Skeletal muscle tissue (tissue), 4 donors: Measurements from ENCODE around the gene RPIA. TPM values are rescaled to one million over a fixed set of nuclear protein-coding genes. Genes with fewer than 3 reads are reported as not detected.

ENCODE experiments used
- H3K27ac ChIP-seq: one replicate; pipeline ENCODE4 v1.7.0; 2013; ENCODE audit warnings: mild to moderate bottlenecking, low read depth, low read length, inconsistent platforms
- H3K27me3 ChIP-seq, 3 donors: one replicate each; pipeline ENCODE4 v1.7.0; 2013; ENCODE audit warnings: low read length in 3 of 3; ENCODE audit not compliant: control insufficient read depth in 3 of 3, insufficient read depth in 3 of 3
- H3K36me3 ChIP-seq, 3 donors: one replicate each; pipeline ENCODE4 v1.7.0; 2013; ENCODE audit warnings: low read length in 3 of 3; ENCODE audit not compliant: control insufficient read depth in 3 of 3, insufficient read depth in 3 of 3
- H3K4me1 ChIP-seq, 3 donors: one replicate each; pipeline ENCODE4 v1.7.0; 2013; ENCODE audit warnings: low read length in 3 of 3, mild to moderate bottlenecking in 3 of 3; ENCODE audit not compliant: control insufficient read depth in 3 of 3, insufficient read depth in 3 of 3
- H3K4me3 ChIP-seq, 3 donors: one replicate each; pipeline ENCODE4 v1.7.0; 2013; ENCODE audit warnings: low read length in 3 of 3
- H3K9ac ChIP-seq, 3 donors: one replicate each; pipeline ENCODE4 v1.7.0; 2013; ENCODE audit warnings: low read length in 3 of 3, mild to moderate bottlenecking in 3 of 3, moderate library complexity in 2 of 3, low read depth in 1 of 3
- H3K9me3 ChIP-seq, 3 donors: one replicate each; pipeline ENCODE4 v1.7.0; 2013; ENCODE audit warnings: low read length in 3 of 3; ENCODE audit not compliant: control insufficient read depth in 3 of 3
- total RNA-seq: library from RNA; depleted of rRNA; stranded (reverse); fragments of >200 nt; gene quantifications from one replicate; pipeline ENCODE4 v1.2.3, GENCODE V29; 2014
- donor health status: Osteomylitis.

The RPIA gene
- total RNA-seq, 1 donor from 2014 or later: 11.0 TPM

DNA sequence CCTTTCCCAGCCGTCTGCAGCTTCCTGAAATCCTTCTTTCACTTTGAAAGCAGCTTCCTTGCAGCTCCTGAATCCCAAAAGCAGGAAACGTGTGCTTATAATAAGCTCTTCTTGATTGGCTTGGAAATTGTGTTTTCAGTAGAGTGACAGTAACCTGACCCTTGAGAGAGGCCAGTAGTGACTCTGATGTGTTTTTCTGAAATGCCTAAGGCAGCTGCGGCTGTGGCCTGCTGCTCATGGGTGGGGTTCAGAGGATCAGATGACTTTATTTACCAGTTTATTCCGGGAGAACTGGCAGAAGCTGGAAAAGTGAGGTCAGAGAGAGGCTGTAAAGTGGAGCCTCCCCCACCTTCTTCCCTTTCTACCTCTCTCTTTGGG lies 31.9 kb upstream of the RPIA start:
- peak overlapping the region; percentile 67 to 72 (median 71) for H3K4me3 ChIP-seq
- no peaks in the 10 kb centered on the region for H3K9me3 ChIP-seq
- H3K36me3 ChIP-seq: no peaks in the 10 kb centered on the region
- H3K9ac ChIP-seq: peak overlapping the region; percentile 68 to 76 (median 75)
- peaks cover 15 to 28% (median 19%) of the 10 kb centered on the region in 3 donors for H3K4me1 ChIP-seq
- H3K27me3 ChIP-seq: no peaks in the 10 kb centered on the region
- peak overlapping the region; percentile 96 for H3K27ac ChIP-seq

- peak overlapping the region; percentile 96 for H3K27ac ChIP-seq
- no peaks in the 10 kb centered on the region for H3K9me3 ChIP-seq
- no peaks in the 10 kb centered on the region for H3K36me3 ChIP-seq
- H3K9ac ChIP-seq: no peak overlapping the region
- peaks cover 15 to 28% (median 19%) of the 10 kb centered on the region in 3 donors for H3K4me1 ChIP-seq
- no peak overlapping the region for H3K4me3 ChIP-seq
- H3K27me3 ChIP-seq: no peaks in the 10 kb centered on the region
Observed at GRCh38 chr2:88660622-88661021, 30.9 kb upstream of the RPIA start.

GRCh38 chr2:88666576-88666975 lies 24.9 kb upstream of the RPIA start:
- Histone ChIP-seq H3K9ac (no peak overlapping the region), H3K27me3 (no peaks in the 10 kb centered on the region), H3K4me1 (peaks cover 0 to 4% (median 3%) of the 10 kb centered on the region in 3 donors), H3K4me3 (no peak overlapping the region), H3K27ac (no peak overlapping the region), H3K9me3 (no peaks in the 10 kb centered on the region), H3K36me3 (no peaks in the 10 kb centered on the region)

DNA sequence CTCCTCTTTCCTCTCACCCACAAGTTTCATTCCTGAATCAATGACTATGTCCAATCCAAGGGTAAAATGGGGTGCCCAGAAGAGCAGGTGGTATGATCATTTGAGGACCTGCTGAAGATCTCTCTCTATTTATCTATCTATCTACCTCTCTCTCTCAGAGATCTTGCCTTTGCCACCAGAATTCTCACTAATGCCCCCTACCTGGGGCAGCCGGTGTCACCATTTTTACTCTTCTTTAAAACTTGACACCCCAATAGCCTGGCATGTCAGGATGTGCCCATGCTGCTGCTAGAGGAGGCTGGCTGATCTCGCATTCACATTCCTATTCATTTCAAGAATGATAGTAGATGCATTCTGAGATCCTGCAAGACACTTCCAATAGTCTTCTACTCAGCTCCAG lies 24.3 kb upstream of the RPIA start:
- H3K36me3 ChIP-seq: no peaks in the 10 kb centered on the region
- no peak overlapping the region for H3K9ac ChIP-seq
- H3K27me3 ChIP-seq: no peaks in the 10 kb centered on the region
- H3K4me3 ChIP-seq: no peak overlapping the region
- H3K27ac ChIP-seq: no peak overlapping the region
- H3K4me1 ChIP-seq: peaks cover 0 to 4% (median 3%) of the 10 kb centered on the region in 3 donors
- H3K9me3 ChIP-seq: no peaks in the 10 kb centered on the region

DNA sequence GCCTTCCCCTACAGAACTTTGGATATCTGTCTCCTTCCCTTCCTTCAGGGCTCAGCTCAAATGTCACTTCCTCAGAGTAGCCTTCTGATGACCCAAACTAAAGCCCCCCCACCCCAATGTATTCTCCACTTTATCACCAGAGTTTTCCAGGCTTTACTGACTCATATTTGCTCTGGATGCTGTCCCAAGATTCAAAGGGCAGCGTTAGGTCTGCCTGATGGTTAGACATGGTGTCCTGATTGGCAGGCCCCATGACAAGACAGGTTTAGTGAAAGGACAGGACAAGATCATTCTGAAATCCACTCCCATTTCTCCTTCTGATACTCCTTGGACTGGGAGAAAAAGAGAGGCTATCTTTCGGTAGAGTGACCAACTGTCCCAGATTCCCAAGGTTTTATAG lies 22.6 kb upstream of the RPIA start:
- peaks cover 0 to 4% (median 3%) of the 10 kb centered on the region in 3 donors for H3K4me1 ChIP-seq
- H3K36me3 ChIP-seq: no peaks in the 10 kb centered on the region
- no peaks in the 10 kb centered on the region for H3K27me3 ChIP-seq
- no peaks in the 10 kb centered on the region for H3K9me3 ChIP-seq
- H3K4me3 ChIP-seq: no peak overlapping the region
- no peak overlapping the region for H3K27ac ChIP-seq
- no peak overlapping the region for H3K9ac ChIP-seq

DNA sequence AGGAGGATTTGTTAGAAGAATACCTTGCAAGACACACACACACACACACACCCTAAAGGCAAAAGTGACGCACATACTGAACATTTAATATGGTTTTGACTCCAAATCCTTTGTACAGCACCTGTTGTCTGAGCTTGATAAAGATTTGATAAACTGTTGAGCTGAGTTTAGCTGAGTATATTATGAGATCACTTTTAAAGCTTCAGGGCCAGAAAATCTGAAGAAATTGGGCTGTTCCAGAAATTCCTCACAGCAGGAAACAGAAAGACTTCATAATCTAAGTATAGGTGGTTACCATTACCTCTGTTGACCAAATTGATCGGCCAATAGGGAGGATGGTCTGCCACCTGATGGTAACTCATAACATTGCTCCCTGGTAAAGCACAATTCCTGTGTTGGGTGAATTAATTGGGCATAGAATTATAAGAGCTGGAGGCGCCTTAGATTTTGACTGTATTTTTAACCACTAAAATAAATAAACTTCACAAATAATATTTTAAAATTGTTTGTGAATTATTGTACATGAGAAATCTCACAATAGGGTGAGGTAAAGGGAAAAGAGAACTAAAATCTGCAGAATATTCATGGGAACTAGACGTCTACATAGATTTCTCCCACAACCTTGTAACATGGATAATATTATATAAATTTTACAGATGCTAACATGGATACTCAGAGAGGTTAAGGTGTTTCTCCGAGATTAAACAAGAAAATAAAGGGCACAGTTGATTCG lies 21.8 kb upstream of the RPIA start:
- Histone ChIP-seq H3K4me3 (no peak overlapping the region), H3K9me3 (no peaks in the 10 kb centered on the region), H3K36me3 (no peaks in the 10 kb centered on the region), H3K4me1 (peaks cover 0 to 4% (median 3%) of the 10 kb centered on the region in 3 donors), H3K9ac (peak overlapping the region in 1 of 3 donors; percentile 32), H3K27me3 (no peaks in the 10 kb centered on the region), H3K27ac (no peak overlapping the region)

- Histone ChIP-seq H3K27me3 (no peaks in the 10 kb centered on the region), H3K9ac (no peak overlapping the region), H3K4me1 (peaks cover 0 to 4% (median 3%) of the 10 kb centered on the region in 3 donors), H3K9me3 (no peaks in the 10 kb centered on the region), H3K36me3 (no peaks in the 10 kb centered on the region), H3K27ac (no peak overlapping the region), H3K4me3 (no peak overlapping the region)
Observed at GRCh38 chr2:88671786-88672427, 19.6 kb upstream of the RPIA start.

DNA sequence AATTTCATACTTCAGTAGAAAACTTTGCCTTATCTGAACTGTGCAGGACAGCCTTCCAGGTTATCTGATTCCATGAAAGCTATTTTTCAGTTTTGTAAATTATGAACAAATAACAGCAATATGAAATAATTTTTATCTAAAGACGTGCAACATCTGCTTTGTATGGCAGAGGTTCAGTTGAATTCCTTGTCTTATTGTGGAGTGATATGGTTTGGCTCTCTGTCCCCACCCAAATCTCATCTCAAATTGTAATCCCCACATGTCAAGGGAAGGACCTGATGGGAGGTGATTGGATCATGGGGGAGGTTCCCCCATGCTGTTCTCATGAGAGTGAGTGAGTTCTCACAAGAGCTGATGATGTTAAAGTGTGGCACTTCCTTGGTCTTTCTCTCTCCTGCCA lies 18.1 kb upstream of the RPIA start:
- Histone ChIP-seq H3K4me1 (peaks cover 0 to 4% (median 3%) of the 10 kb centered on the region in 3 donors), H3K27me3 (no peaks in the 10 kb centered on the region), H3K9me3 (no peaks in the 10 kb centered on the region), H3K4me3 (no peak overlapping the region), H3K27ac (no peak overlapping the region), H3K36me3 (no peaks in the 10 kb centered on the region), H3K9ac (no peak overlapping the region)

DNA sequence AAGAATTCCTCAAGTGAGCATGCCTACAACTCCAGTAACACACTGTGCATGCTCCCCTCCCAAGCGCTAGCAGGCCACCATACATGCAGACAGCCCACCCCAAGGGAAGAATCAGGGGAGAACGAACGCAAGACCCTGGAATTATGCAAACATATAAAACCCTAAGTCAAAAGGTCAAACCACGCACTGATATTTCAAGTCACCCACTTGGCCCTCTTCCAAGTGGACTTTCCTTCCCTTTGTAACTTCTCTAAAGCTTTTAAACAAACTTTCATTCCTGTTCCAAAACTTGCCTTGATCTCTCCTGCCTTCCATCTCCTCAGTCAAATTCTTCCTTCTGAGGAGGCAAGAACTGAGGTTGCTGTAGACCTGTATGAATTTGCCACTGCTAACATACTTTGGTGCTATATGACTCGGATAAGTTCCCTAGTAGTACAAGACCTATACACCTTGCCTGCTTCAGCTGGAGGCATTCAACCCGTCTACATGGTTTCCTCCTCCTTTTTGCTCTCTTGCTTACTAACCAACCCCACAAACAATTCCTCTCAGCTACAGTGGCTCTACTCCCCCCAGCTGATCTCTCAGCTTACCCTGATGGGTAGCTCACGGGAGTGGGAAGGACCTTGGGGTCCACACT lies 11.1 kb upstream of the RPIA start:
- H3K4me1 ChIP-seq: no peaks in the 10 kb centered on the region

GRCh38 chr2:88680916-88681315 lies 10.6 kb upstream of the RPIA start:
- Histone ChIP-seq H3K9ac (no peak overlapping the region), H3K4me3 (no peak overlapping the region), H3K36me3 (peaks cover 0 to 7% (median 0%) of the 10 kb centered on the region in 3 donors), H3K27ac (no peak overlapping the region), H3K27me3 (no peaks in the 10 kb centered on the region), H3K9me3 (no peaks in the 10 kb centered on the region), H3K4me1 (no peaks in the 10 kb centered on the region)

More for the DNA sequence above, 11.1 kb upstream of the RPIA start:
- no peak overlapping the region for H3K9ac ChIP-seq
- H3K9me3 ChIP-seq: no peaks in the 10 kb centered on the region
- H3K36me3 ChIP-seq: peaks cover 0 to 7% (median 0%) of the 10 kb centered on the region in 3 donors
- no peak overlapping the region for H3K27ac ChIP-seq
- no peak overlapping the region for H3K4me3 ChIP-seq
- no peaks in the 10 kb centered on the region for H3K27me3 ChIP-seq
